ENCODE data around the gene RFPL2.

The RFPL2 gene

GRCh38 chr22:32204856-32205722 is at the start of gene RFPL2:
TSS of gene RFPL2 (minus strand) at chr22:32205073. CDS start at chr22:32202451, 2,622 bp downstream.
- no peak within 1 kb of the TSS for H3K9ac ChIP-seq (ENCODE audit: low read depth, low read length)
- no peaks in the 10 kb centered on the region for H3K36me3 ChIP-seq (ENCODE audit: insufficient read depth, low read length)
- TF ChIP-seq CTCF (IDR thresholded peaks at IDR 0.05; ENCODE audit: borderline replicate concordance, extremely low read depth, low read length, poor library complexity, severe bottlenecking) (no peak), EZH2 (IDR thresholded peaks at IDR 0.05; ENCODE audit: borderline replicate concordance, low read depth, low read length, severe bottlenecking) (no peak)
- no peak within 1 kb of the TSS for H2AFZ ChIP-seq (ENCODE audit: low read depth, low read length)
- ATAC-seq (ENCODE audit: insufficient read depth, low read depth) (no peak), DNase-seq (no peak)
- H3K4me2 ChIP-seq (ENCODE audit: insufficient read depth, low read length): no peak within 1 kb of the TSS
- no peaks in the 10 kb centered on the region for H3K79me2 ChIP-seq (ENCODE audit: insufficient read depth, low read length)
- H3K9me3 ChIP-seq (ENCODE audit: insufficient read depth, low read length, severe bottlenecking): no peaks in the 10 kb centered on the region
- no peaks in the 10 kb centered on the region for H3K4me1 ChIP-seq (ENCODE audit: insufficient read depth, low read length)
- peaks cover 3% of the 10 kb centered on the region for H3K27me3 ChIP-seq (ENCODE audit: insufficient read depth, low read length, poor library complexity)
- H4K20me1 ChIP-seq (ENCODE audit: insufficient read depth, low read length): 0 out of 2 replicates have a peak, but pooled peaks cover 4% of the 10 kb centered on the region
- no peak within 1 kb of the TSS for H3K4me3 ChIP-seq (ENCODE audit: low read depth in 1 of 2, low read length in 2 of 2)
- no peak within 1 kb of the TSS for H3K27ac ChIP-seq (ENCODE audit: low read length)

GRCh38 chr22:32249231-32249630 is 44.4 kb upstream of the RFPL2 start:
- TF ChIP-seq EZH2 (IDR thresholded peaks at IDR 0.05; ENCODE audit: borderline replicate concordance, low read depth, low read length, severe bottlenecking) (no peak), CTCF (IDR thresholded peaks at IDR 0.05; ENCODE audit: borderline replicate concordance, extremely low read depth, low read length, poor library complexity, severe bottlenecking) (no peak)
- Histone ChIP-seq H3K4me2 (ENCODE audit: insufficient read depth, low read length) (no peak overlapping the region), H3K4me3 (ENCODE audit: low read depth in 1 of 2, low read length in 2 of 2) (no peak overlapping the region), H3K27ac (ENCODE audit: low read length) (no peak overlapping the region), H3K9ac (ENCODE audit: low read depth, low read length) (no peak overlapping the region), H3K4me1 (ENCODE audit: insufficient read depth, low read length) (no peaks in the 10 kb centered on the region), H3K79me2 (ENCODE audit: insufficient read depth, low read length) (no peaks in the 10 kb centered on the region), H2AFZ (ENCODE audit: low read depth, low read length) (no peak overlapping the region), H3K27me3 (ENCODE audit: insufficient read depth, low read length, poor library complexity) (peaks cover 4% of the 10 kb centered on the region), H3K36me3 (ENCODE audit: insufficient read depth, low read length) (no peaks in the 10 kb centered on the region), H3K9me3 (ENCODE audit: insufficient read depth, low read length, severe bottlenecking) (no peaks in the 10 kb centered on the region), H4K20me1 (ENCODE audit: insufficient read depth, low read length) (no peaks in the 10 kb centered on the region)
- ATAC-seq (ENCODE audit: insufficient read depth, low read depth): no peak
- no peak for DNase-seq

GRCh38 chr22:32248276-32248675 is 43.4 kb upstream of the RFPL2 start:
- Histone ChIP-seq H3K27ac (ENCODE audit: low read length) (no peak overlapping the region), H3K79me2 (ENCODE audit: insufficient read depth, low read length) (no peaks in the 10 kb centered on the region), H4K20me1 (ENCODE audit: insufficient read depth, low read length) (no peaks in the 10 kb centered on the region), H2AFZ (ENCODE audit: low read depth, low read length) (no peak overlapping the region), H3K27me3 (ENCODE audit: insufficient read depth, low read length, poor library complexity) (peaks cover 3% of the 10 kb centered on the region), H3K36me3 (ENCODE audit: insufficient read depth, low read length) (no peaks in the 10 kb centered on the region), H3K9me3 (ENCODE audit: insufficient read depth, low read length, severe bottlenecking) (no peaks in the 10 kb centered on the region), H3K4me2 (ENCODE audit: insufficient read depth, low read length) (no peak overlapping the region), H3K4me3 (ENCODE audit: low read depth in 1 of 2, low read length in 2 of 2) (no peak overlapping the region), H3K4me1 (ENCODE audit: insufficient read depth, low read length) (no peaks in the 10 kb centered on the region), H3K9ac (ENCODE audit: low read depth, low read length) (no peak overlapping the region)
- ATAC-seq (ENCODE audit: insufficient read depth, low read depth) (no peak), DNase-seq (no peak)
- TF ChIP-seq CTCF (IDR thresholded peaks at IDR 0.05; ENCODE audit: borderline replicate concordance, extremely low read depth, low read length, poor library complexity, severe bottlenecking) (no peak), EZH2 (IDR thresholded peaks at IDR 0.05; ENCODE audit: borderline replicate concordance, low read depth, low read length, severe bottlenecking) (no peak)

All from DND-41 (cell line).